ENCODE measurements around the gene ZNF804A. TPM values are rescaled to one million over a fixed set of nuclear protein-coding genes. Genes with fewer than 3 reads are reported as not detected.

The ZNF804A gene
- total and polyA plus RNA-seq, 4 donors = 0.07 to 0.37 (median 0.13) TPM

DNA sequence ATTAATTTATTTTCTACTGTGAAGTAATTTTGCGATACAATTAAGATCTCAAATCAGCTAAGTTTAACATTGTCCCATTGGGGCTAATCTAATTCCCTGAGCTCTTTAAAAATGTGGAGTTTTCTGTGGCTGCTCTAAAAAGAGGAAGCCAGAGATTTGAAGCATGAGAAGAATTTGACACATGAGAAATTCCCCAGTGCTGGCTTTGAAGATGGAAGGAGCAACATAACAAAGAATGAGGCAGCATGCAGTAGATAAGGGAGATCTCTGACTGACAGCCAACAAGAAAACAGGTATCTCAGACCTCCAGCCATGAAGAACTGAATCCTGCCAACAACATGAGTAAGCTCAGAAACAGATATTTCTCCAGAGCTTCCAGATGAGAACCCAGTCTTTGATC, 308.4 kb downstream of the ZNF804A start:
- WGBS = 83% methylated on average over 1 of the region's 1 CpG
- Histone ChIP-seq H3K27me3 (ENCODE audit: control insufficient read depth in 4 of 4, insufficient read depth in 4 of 4, low read length in 3 of 4) (no peaks in the 10 kb centered on the region), H3K4me1 (ENCODE audit: control insufficient read depth in 4 of 4, insufficient read depth in 4 of 4, low read length in 3 of 4) (no peaks in the 10 kb centered on the region), H3K4me3 (ENCODE audit: low read depth in 1 of 3, low read length in 3 of 3) (no peak overlapping the region), H3K9ac (ENCODE audit: low read depth in 1 of 2, low read length in 2 of 2) (no peak overlapping the region), H3K27ac (ENCODE audit: low read depth in 1 of 2, low read length in 2 of 2) (no peak overlapping the region), H3K9me3 (ENCODE audit: control insufficient read depth in 4 of 4, low read length in 3 of 4) (no peaks in the 10 kb centered on the region), H3K36me3 (ENCODE audit: control insufficient read depth in 4 of 4, insufficient read depth in 3 of 4, low read depth in 1 of 4, low read length in 3 of 4) (no peaks in the 10 kb centered on the region)
- no peak for TF ChIP-seq RAD21 (IDR thresholded peaks at IDR 0.05)
- TF ChIP-seq, protein P1, sequence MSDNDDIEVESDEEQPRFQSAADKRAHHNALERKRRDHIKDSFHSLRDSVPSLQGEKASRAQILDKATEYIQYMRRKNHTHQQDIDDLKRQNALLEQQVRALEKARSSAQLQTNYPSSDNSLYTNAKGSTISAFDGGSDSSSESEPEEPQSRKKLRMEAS (IDR thresholded peaks at IDR 0.05) = no peak
- TF ChIP-seq HNF4G (IDR thresholded peaks at IDR 0.05) = no peak
- TF ChIP-seq EGR1 (IDR thresholded peaks at IDR 0.05; ENCODE audit: low read depth in 2 of 2) = no peak
- TF ChIP-seq FOXA2 (IDR thresholded peaks at IDR 0.05) = no peak
- TF ChIP-seq, protein P2, sequence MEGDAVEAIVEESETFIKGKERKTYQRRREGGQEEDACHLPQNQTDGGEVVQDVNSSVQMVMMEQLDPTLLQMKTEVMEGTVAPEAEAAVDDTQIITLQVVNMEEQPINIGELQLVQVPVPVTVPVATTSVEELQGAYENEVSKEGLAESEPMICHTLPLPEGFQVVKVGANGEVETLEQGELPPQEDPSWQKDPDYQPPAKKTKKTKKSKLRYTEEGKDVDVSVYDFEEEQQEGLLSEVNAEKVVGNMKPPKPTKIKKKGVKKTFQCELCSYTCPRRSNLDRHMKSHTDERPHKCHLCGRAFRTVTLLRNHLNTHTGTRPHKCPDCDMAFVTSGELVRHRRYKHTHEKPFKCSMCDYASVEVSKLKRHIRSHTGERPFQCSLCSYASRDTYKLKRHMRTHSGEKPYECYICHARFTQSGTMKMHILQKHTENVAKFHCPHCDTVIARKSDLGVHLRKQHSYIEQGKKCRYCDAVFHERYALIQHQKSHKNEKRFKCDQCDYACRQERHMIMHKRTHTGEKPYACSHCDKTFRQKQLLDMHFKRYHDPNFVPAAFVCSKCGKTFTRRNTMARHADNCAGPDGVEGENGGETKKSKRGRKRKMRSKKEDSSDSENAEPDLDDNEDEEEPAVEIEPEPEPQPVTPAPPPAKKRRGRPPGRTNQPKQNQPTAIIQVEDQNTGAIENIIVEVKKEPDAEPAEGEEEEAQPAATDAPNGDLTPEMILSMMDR (IDR thresholded peaks at IDR 0.05; ENCODE audit: low read depth, low read length, missing input control) = no peak
- no peak for TF ChIP-seq JUND (IDR thresholded peaks at IDR 0.05)
- no peak for TF ChIP-seq YY1 (IDR thresholded peaks at IDR 0.05)
- TF ChIP-seq RXRA (IDR thresholded peaks at IDR 0.05) = no peak
- TF ChIP-seq SP1 (IDR thresholded peaks at IDR 0.05) = no peak
- no peak for TF ChIP-seq TAF1 (conservative IDR thresholded peaks at IDR 0.05)
- no peak for TF ChIP-seq NR2F2 (IDR thresholded peaks at IDR 0.05)
- TF ChIP-seq, protein P3, sequence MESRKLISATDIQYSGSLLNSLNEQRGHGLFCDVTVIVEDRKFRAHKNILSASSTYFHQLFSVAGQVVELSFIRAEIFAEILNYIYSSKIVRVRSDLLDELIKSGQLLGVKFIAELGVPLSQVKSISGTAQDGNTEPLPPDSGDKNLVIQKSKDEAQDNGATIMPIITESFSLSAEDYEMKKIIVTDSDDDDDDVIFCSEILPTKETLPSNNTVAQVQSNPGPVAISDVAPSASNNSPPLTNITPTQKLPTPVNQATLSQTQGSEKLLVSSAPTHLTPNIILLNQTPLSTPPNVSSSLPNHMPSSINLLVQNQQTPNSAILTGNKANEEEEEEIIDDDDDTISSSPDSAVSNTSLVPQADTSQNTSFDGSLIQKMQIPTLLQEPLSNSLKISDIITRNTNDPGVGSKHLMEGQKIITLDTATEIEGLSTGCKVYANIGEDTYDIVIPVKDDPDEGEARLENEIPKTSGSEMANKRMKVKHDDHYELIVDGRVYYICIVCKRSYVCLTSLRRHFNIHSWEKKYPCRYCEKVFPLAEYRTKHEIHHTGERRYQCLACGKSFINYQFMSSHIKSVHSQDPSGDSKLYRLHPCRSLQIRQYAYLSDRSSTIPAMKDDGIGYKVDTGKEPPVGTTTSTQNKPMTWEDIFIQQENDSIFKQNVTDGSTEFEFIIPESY (IDR thresholded peaks at IDR 0.05) = no peak
- TF ChIP-seq, protein P4, sequence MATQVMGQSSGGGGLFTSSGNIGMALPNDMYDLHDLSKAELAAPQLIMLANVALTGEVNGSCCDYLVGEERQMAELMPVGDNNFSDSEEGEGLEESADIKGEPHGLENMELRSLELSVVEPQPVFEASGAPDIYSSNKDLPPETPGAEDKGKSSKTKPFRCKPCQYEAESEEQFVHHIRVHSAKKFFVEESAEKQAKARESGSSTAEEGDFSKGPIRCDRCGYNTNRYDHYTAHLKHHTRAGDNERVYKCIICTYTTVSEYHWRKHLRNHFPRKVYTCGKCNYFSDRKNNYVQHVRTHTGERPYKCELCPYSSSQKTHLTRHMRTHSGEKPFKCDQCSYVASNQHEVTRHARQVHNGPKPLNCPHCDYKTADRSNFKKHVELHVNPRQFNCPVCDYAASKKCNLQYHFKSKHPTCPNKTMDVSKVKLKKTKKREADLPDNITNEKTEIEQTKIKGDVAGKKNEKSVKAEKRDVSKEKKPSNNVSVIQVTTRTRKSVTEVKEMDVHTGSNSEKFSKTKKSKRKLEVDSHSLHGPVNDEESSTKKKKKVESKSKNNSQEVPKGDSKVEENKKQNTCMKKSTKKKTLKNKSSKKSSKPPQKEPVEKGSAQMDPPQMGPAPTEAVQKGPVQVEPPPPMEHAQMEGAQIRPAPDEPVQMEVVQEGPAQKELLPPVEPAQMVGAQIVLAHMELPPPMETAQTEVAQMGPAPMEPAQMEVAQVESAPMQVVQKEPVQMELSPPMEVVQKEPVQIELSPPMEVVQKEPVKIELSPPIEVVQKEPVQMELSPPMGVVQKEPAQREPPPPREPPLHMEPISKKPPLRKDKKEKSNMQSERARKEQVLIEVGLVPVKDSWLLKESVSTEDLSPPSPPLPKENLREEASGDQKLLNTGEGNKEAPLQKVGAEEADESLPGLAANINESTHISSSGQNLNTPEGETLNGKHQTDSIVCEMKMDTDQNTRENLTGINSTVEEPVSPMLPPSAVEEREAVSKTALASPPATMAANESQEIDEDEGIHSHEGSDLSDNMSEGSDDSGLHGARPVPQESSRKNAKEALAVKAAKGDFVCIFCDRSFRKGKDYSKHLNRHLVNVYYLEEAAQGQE (IDR thresholded peaks at IDR 0.05) = no peak
- TF ChIP-seq GABPA (IDR thresholded peaks at IDR 0.05 in 1 of 2, conservative IDR thresholded peaks at IDR 0.05 in 1 of 2) = no peak
- no peak for TF ChIP-seq ATF3 (IDR thresholded peaks at IDR 0.05)
- no peak for DNase-seq (ENCODE audit: low spot score)

- Histone ChIP-seq H3K4me3 (ENCODE audit: low read depth in 1 of 3, low read length in 3 of 3) (no peak overlapping the region), H3K4me1 (ENCODE audit: control insufficient read depth in 4 of 4, insufficient read depth in 4 of 4, low read length in 3 of 4) (no peaks in the 10 kb centered on the region), H3K27ac (ENCODE audit: low read depth in 1 of 2, low read length in 2 of 2) (no peak overlapping the region), H3K36me3 (ENCODE audit: control insufficient read depth in 4 of 4, insufficient read depth in 3 of 4, low read depth in 1 of 4, low read length in 3 of 4) (no peaks in the 10 kb centered on the region), H3K9ac (ENCODE audit: low read depth in 1 of 2, low read length in 2 of 2) (no peak overlapping the region), H3K9me3 (ENCODE audit: control insufficient read depth in 4 of 4, low read length in 3 of 4) (peaks cover 0 to 6% (median 0%) of the 10 kb centered on the region in 4 donors), H3K27me3 (ENCODE audit: control insufficient read depth in 4 of 4, insufficient read depth in 4 of 4, low read length in 3 of 4) (no peaks in the 10 kb centered on the region)
- WGBS = 74% methylated on average over 1 of the region's 1 CpG
- DNase-seq (ENCODE audit: low spot score) = no peak
- TF ChIP-seq RXRA (IDR thresholded peaks at IDR 0.05) (no peak), HNF4G (IDR thresholded peaks at IDR 0.05) (no peak), FOXA1 (IDR thresholded peaks at IDR 0.05) (no peak), YY1 (IDR thresholded peaks at IDR 0.05) (no peak), GABPA (IDR thresholded peaks at IDR 0.05 in 1 of 2, conservative IDR thresholded peaks at IDR 0.05 in 1 of 2) (no peak), RAD21 (IDR thresholded peaks at IDR 0.05) (no peak)
- TF ChIP-seq, protein P1 (IDR thresholded peaks at IDR 0.05) = no peak
- TF ChIP-seq, protein P4 (IDR thresholded peaks at IDR 0.05) = no peak
- TF ChIP-seq, protein P2 (IDR thresholded peaks at IDR 0.05; ENCODE audit: low read depth, low read length, missing input control) = no peak
These were observed 310.6 kb downstream of the ZNF804A start for GRCh38 chr2:184908966-184909365.

Data from liver (tissue), 9 donors.